ENCODE measurements around the gene IMPA2. TPM values are rescaled to one million over a fixed set of nuclear protein-coding genes. Genes with fewer than 3 reads are reported as not detected.

Gene IMPA2
- total and polyA plus RNA-seq, 10 of the 15 experiments (the other 5 are each of a cell fraction or from before 2014, with no cell fraction given): 0.24 to 21.0 (median 11.4) TPM

GRCh38 chr18:11944252-11944651 is 37.1 kb upstream of the IMPA2 start:
- RAD21 ChIA-PET (ENCODE audit: unreplicated experiment): no interaction called here
- no peaks in the 10 kb centered on the region for H4K20me1 ChIP-seq (ENCODE audit: control insufficient read depth, insufficient read depth)
- H3K36me3 ChIP-seq (ENCODE audit: control insufficient read depth in 2 of 2, insufficient read depth in 2 of 2, low read length in 1 of 2): no peaks in the 10 kb centered on the region
- POLR2A ChIA-PET: no interaction called here
- SMC1A ChIA-PET (ENCODE audit: uncharacterized antibody, unreplicated experiment): no interaction called here
- in situ Hi-C loops (cut with MboI): no loop called here
- no peak overlapping the region for H3K4me2 ChIP-seq (ENCODE audit: control insufficient read depth, insufficient read depth)
- H3K9ac ChIP-seq (ENCODE audit: control insufficient read depth, insufficient read depth, low read length): no peak overlapping the region
- CTCF ChIA-PET: interaction anchor here (1.0 to 1.9 kb wide), 3 partner anchors 50 to 211 kb away, joined by 3 to 6 read pairs (median 4); no protein-coding TSS in a partner anchor
- DNase-seq (ENCODE audit: low read depth, low spot score) (no peak), ATAC-seq (no peak), FAIRE-seq (no peak)
- H3K4me3 ChIP-seq: no peak overlapping the region
- no peaks in the 10 kb centered on the region for H3K79me2 ChIP-seq (ENCODE audit: control insufficient read depth, insufficient read depth, low read length)
- no peaks in the 10 kb centered on the region for H3K27me3 ChIP-seq (replicated peaks in 1 of 2; ENCODE audit: control insufficient read depth in 2 of 2, insufficient read depth in 2 of 2, low read length in 1 of 2)
- no peak overlapping the region for H3K27ac ChIP-seq (ENCODE audit: control insufficient read depth, insufficient read depth)
- H2AFZ ChIP-seq (ENCODE audit: control insufficient read depth, low read depth, low read length): no peak overlapping the region
- no peaks in the 10 kb centered on the region for H3K9me3 ChIP-seq (replicated peaks; ENCODE audit: control insufficient read depth, insufficient read depth, low read length)
- no TSS peak for BruUV-seq (replicated peaks)
- 87% methylated on average over 4 of the region's 4 CpGs for WGBS (ENCODE audit: insufficient coverage, insufficient replicate concordance, low lambda C conversion rate, missing lambda C conversion rate)
- intact Hi-C loops (cut with micrococcal nuclease; ENCODE audit: unreplicated experiment): no loop called here
- no peaks in the 10 kb centered on the region for H3K4me1 ChIP-seq (ENCODE audit: control insufficient read depth, insufficient read depth, low read length)
- no peak for TF ChIP-seq RCOR1 (conservative IDR thresholded peaks at IDR 0.05; ENCODE audit: low read depth, low read length)
- TF ChIP-seq MYB (IDR thresholded peaks at IDR 0.05; ENCODE audit: borderline replicate concordance, low read depth, low read length): no peak
- TF ChIP-seq NKRF (conservative IDR thresholded peaks at IDR 0.05): no peak
- TF ChIP-seq KAT2A (conservative IDR thresholded peaks at IDR 0.05; ENCODE audit: control insufficient read depth, low read depth, low read length): no peak
- no peak for TF ChIP-seq SMC3 (IDR thresholded peaks at IDR 0.05; ENCODE audit: borderline replicate concordance, low read length)
- no peak for TF ChIP-seq BRCA1 (IDR thresholded peaks at IDR 0.05; ENCODE audit: low read depth, low read length)
- TF ChIP-seq WRNIP1 (IDR thresholded peaks at IDR 0.05; ENCODE audit: borderline replicate concordance, low read depth, low read length): no peak
- no peak for TF ChIP-seq STAT3 (IDR thresholded peaks at IDR 0.05; ENCODE audit: low read depth, low read length)
- TF ChIP-seq BACH1 (IDR thresholded peaks at IDR 0.05; ENCODE audit: borderline replicate concordance): no peak
- TF ChIP-seq CEBPZ (IDR thresholded peaks at IDR 0.05; ENCODE audit: low read depth, low read length): no peak
- TF ChIP-seq KDM1A (IDR thresholded peaks at IDR 0.05; ENCODE audit: borderline replicate concordance): no peak
- no peak for TF ChIP-seq CBFB (IDR thresholded peaks at IDR 0.05; ENCODE audit: low read depth)
- no peak for TF ChIP-seq CTCF (IDR thresholded peaks at IDR 0.05 in 2 of 3, conservative IDR thresholded peaks at IDR 0.05 in 1 of 3; ENCODE audit: control insufficient read depth in 2 of 3, extremely low read depth in 1 of 3, insufficient read depth in 1 of 3, low read depth in 3 of 3, low read length in 3 of 3)
- TF ChIP-seq ZNF622 (IDR thresholded peaks at IDR 0.05): no peak
- no peak for TF ChIP-seq NFYB (IDR thresholded peaks at IDR 0.05; ENCODE audit: insufficient read depth, low read depth, low read length)

Data from GM12878 (cell line).